Panc1 (cell line): Measurements from ENCODE around the gene FES. TPM values are rescaled to one million over a fixed set of nuclear protein-coding genes. Genes with fewer than 3 reads are reported as not detected.

ENCODE experiments used
- ATAC-seq: fragments of 200-7000 bp; cut with Tn5 transposase; 2 replicates; pipeline ENCODE4 v1.9.1; 2020; ENCODE audit warnings: mild to moderate bottlenecking, moderate library complexity
- BruUV-seq: library from RNA; stranded (reverse); fragments of 400-500 nt; replicated peaks from 2 replicates; lab custom pipeline; 2021; lab: Mats Ljungman, UMichigan
- CTCF ChIA-PET: fragments of 300-600 bp; sonication (Branson Sonifier 250); formaldehyde crosslinking; loops from one replicate; lab custom pipeline; 2022; ENCODE audit warnings: antibody characterized with exemption; lab: Charles Lee
- POLR2A ChIA-PET: fragments of 300-600 bp; sonication (Branson Sonifier 250); formaldehyde crosslinking; loops from one replicate; lab custom pipeline; 2022; ENCODE audit warnings: antibody characterized with exemption; lab: Charles Lee
- DNase-seq: peaks from one replicate; pipeline ENCODE4 v3.0.0-alpha.2; 2010; ENCODE audit warnings: low read depth, low spot score
- H3K27ac ChIP-seq: 2 replicates; pipeline ENCODE4 v1.5.1; 2011; ENCODE audit warnings: mild to moderate bottlenecking, low read length, inconsistent platforms
- H3K27me3 ChIP-seq: fragments of 200-500 bp; sonication (Bioruptor generic); 2 replicates; pipeline ENCODE4 v1.6.0; 2014; ENCODE audit warnings: low read length, inconsistent platforms; ENCODE audit not compliant: control insufficient read depth, insufficient read depth
- H3K36me3 ChIP-seq: fragments of 200-500 bp; sonication (Bioruptor generic); 2 replicates; pipeline ENCODE4 v1.5.1; 2014; ENCODE audit warnings: inconsistent platforms, mild to moderate bottlenecking, low read length, moderate library complexity; ENCODE audit not compliant: control insufficient read depth, insufficient read depth
- H3K4me1 ChIP-seq: 2 replicates; pipeline ENCODE4 v1.5.1; 2011; ENCODE audit warnings: inconsistent platforms, mild to moderate bottlenecking, low read length, moderate library complexity; ENCODE audit not compliant: control insufficient read depth, insufficient read depth
- H3K4me3 ChIP-seq, 2 experiments: 2 replicates each; pipeline ENCODE4 v1.5.1; 2011 to 2012; ENCODE audit warnings: low read depth in 2 of 2, low read length in 2 of 2, mild to moderate bottlenecking in 2 of 2, inconsistent platforms in 1 of 2, moderate library complexity in 1 of 2
- H3K9me3 ChIP-seq: fragments of 200-500 bp; sonication (Bioruptor generic); 2 replicates; pipeline ENCODE4 v1.5.1; 2014; ENCODE audit warnings: low read depth, mild to moderate bottlenecking, inconsistent platforms, low read length, moderate library complexity; ENCODE audit not compliant: control insufficient read depth, insufficient read depth
- POLR2AphosphoS5 ChIP-seq: IDR thresholded peaks from 2 replicates; pipeline ENCODE4 v1.6.1; 2012; ENCODE audit warnings: mild to moderate bottlenecking, low read depth, low read length, moderate library complexity
- SIN3A ChIP-seq: IDR thresholded peaks from 2 replicates; pipeline ENCODE4 v1.6.1; 2012; ENCODE audit warnings: low read depth, mild to moderate bottlenecking, low read length, moderate library complexity, borderline replicate concordance; ENCODE audit not compliant: insufficient read depth
- TCF7L2 ChIP-seq: IDR thresholded peaks from 2 replicates; pipeline ENCODE4 v1.6.1; 2011; ENCODE audit warnings: mild to moderate bottlenecking, low read depth, low read length, inconsistent platforms
- in situ Hi-C: cut with HindIII; loops from 2 replicates; pipeline ENCODE4 v1.10.0; 2016; ENCODE audit warnings: low sequenced_read_pairs, low pct_unique_long_range_greater_than_20kb
- intact Hi-C: fragments of 100-400 bp; cut with micrococcal nuclease; formaldehyde crosslinking; loops from one replicate; pipeline ENCODE4 v1.10.0; 2022; ENCODE audit not compliant: unreplicated experiment
- total RNA-seq: library from RNA; stranded (reverse); gene quantifications from one replicate; pipeline ENCODE4 v1.2.1, GENCODE V29; 2021; ENCODE audit not compliant: unreplicated experiment
- TF ChIP-seq, protein P1 (sequence below): fragments of 450-650 bp; IDR thresholded peaks from 2 replicates; pipeline ENCODE4 v1.5.1; 2017; ENCODE audit warnings: mild to moderate bottlenecking
- TF ChIP-seq, protein P2 (sequence below), 2 experiments: IDR thresholded peaks; 2 replicates each; pipeline ENCODE4 v1.6.1; 2011 to 2012; ENCODE audit warnings: low read depth in 2 of 2, control low read depth in 1 of 2, low read length in 1 of 2, mild to moderate bottlenecking in 1 of 2, moderate library complexity in 1 of 2; ENCODE audit not compliant: insufficient read depth in 1 of 2

The FES gene
- total RNA-seq, 1 experiment from 2014 or later, result 0.64 TPM

DNA sequence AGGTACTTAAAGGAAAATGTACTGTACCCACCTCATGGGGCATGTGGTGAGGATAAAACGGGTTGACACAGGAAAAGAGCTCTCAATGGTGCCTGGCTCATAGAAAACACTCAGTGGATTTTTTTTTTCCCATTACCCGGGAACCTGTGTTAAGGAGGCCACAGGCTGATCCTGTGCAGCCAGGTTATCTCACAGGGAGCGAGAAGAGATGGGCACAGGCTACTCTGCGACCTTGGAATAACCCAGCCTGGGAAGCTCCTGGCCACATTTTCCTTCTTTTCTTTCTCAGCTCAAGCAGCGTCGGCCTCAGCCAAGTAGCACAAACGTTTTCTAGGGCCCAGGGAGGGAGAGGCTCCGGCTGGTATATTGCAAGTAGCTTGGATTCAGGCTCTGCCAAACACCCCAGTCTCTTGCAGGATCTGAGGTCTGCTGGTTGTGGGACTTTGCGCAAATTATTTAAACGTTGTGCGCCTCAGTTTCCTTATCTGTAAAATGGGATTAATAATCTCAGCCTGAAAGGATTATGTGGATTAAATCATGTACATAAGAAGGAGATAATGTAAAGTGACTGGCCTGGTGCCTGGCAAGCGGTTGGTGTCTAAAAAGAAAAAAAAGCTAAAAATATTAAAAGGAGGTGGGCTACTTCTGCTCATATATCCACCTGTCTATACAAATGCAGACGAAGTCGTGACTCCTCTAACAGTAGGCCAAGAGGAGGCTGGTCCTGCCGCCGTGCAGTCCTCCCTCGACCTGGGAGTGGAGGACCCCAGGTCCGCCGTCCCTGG is 13.8 kb upstream of the FES start:
- ATAC-seq (peak; percentile 20), DNase-seq (no peak)
- CTCF ChIA-PET, result interaction anchor here (0.5 kb wide), 1 partner anchor 25 kb away, joined by 4 read pairs; no protein-coding TSS in a partner anchor
- TSS peak; percentile 86 for BruUV-seq
- Histone ChIP-seq H3K36me3 (no peaks in the 10 kb centered on the region), H3K4me1 (peaks cover 73% of the 10 kb centered on the region), H3K4me3 (peak overlapping the region; percentile 55 to 74), H3K9me3 (no peaks in the 10 kb centered on the region), H3K27ac (peak overlapping the region; percentile 95), H3K27me3 (no peaks in the 10 kb centered on the region)
- intact Hi-C loops, result no loop called here
- in situ Hi-C loops, result no loop called here
- TF ChIP-seq SIN3A, result no peak
- TF ChIP-seq, protein P1, sequence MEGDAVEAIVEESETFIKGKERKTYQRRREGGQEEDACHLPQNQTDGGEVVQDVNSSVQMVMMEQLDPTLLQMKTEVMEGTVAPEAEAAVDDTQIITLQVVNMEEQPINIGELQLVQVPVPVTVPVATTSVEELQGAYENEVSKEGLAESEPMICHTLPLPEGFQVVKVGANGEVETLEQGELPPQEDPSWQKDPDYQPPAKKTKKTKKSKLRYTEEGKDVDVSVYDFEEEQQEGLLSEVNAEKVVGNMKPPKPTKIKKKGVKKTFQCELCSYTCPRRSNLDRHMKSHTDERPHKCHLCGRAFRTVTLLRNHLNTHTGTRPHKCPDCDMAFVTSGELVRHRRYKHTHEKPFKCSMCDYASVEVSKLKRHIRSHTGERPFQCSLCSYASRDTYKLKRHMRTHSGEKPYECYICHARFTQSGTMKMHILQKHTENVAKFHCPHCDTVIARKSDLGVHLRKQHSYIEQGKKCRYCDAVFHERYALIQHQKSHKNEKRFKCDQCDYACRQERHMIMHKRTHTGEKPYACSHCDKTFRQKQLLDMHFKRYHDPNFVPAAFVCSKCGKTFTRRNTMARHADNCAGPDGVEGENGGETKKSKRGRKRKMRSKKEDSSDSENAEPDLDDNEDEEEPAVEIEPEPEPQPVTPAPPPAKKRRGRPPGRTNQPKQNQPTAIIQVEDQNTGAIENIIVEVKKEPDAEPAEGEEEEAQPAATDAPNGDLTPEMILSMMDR, result no peak
- TF ChIP-seq POLR2AphosphoS5, result no peak
- TF ChIP-seq, protein P2, sequence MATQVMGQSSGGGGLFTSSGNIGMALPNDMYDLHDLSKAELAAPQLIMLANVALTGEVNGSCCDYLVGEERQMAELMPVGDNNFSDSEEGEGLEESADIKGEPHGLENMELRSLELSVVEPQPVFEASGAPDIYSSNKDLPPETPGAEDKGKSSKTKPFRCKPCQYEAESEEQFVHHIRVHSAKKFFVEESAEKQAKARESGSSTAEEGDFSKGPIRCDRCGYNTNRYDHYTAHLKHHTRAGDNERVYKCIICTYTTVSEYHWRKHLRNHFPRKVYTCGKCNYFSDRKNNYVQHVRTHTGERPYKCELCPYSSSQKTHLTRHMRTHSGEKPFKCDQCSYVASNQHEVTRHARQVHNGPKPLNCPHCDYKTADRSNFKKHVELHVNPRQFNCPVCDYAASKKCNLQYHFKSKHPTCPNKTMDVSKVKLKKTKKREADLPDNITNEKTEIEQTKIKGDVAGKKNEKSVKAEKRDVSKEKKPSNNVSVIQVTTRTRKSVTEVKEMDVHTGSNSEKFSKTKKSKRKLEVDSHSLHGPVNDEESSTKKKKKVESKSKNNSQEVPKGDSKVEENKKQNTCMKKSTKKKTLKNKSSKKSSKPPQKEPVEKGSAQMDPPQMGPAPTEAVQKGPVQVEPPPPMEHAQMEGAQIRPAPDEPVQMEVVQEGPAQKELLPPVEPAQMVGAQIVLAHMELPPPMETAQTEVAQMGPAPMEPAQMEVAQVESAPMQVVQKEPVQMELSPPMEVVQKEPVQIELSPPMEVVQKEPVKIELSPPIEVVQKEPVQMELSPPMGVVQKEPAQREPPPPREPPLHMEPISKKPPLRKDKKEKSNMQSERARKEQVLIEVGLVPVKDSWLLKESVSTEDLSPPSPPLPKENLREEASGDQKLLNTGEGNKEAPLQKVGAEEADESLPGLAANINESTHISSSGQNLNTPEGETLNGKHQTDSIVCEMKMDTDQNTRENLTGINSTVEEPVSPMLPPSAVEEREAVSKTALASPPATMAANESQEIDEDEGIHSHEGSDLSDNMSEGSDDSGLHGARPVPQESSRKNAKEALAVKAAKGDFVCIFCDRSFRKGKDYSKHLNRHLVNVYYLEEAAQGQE (IDR thresholded peaks at IDR 0.05; ENCODE audit: insufficient read depth in 1 of 2, low read depth in 2 of 2, low read length in 1 of 2), result no peak
- no peak for TF ChIP-seq TCF7L2
- POLR2A ChIA-PET, result no interaction called here

DNA sequence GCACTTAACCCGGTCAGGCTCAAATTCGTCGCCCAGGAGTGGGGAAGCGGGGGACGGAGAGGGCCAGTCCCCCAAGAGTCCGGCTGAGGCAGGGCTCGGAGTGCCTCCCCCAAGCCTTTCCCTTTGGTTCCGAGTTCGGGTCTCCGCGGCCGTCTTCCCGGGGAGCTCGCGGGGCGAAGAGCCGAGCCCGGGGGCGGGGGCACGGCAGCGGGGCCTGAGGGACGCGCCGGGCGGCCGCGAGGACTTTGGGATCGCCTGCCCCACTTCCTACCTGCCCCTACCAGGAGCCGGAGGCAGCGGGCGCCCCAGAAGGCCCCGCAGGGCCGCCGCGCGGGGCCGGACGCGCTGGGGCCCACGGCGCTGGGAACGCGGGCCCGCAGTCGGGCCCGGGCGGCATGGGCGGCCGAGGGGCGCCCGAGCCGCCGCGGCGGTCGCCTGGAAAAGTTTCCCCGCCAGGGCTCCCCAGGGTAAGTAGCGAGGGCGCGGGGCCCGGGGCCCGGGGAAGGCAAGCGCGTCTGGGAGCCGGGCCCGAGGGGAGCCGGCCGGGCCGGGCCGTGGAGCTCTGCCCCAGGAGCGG is 13.1 kb upstream of the FES start:
- H3K36me3 ChIP-seq, result no peaks in the 10 kb centered on the region; the same call in 1 of the 2 replicates
- DNase-seq (no peak), ATAC-seq (peak; percentile 18)
- in situ Hi-C loops (no loop called here), intact Hi-C loops (no loop called here)
- H3K4me1 ChIP-seq, result peaks cover 71% of the 10 kb centered on the region
- no peaks in the 10 kb centered on the region for H3K27me3 ChIP-seq
- H3K9me3 ChIP-seq, result no peaks in the 10 kb centered on the region
- CTCF ChIA-PET, result no interaction called here
- no TSS peak for BruUV-seq
- H3K4me3 ChIP-seq, result peak overlapping the region; percentile 55 to 74
- no peak for TF ChIP-seq POLR2AphosphoS5
- no peak for TF ChIP-seq TCF7L2
- TF ChIP-seq, protein P1, result no peak
- TF ChIP-seq, protein P2 (IDR thresholded peaks at IDR 0.05; ENCODE audit: insufficient read depth in 1 of 2, low read depth in 2 of 2, low read length in 1 of 2), result no peak
- TF ChIP-seq SIN3A, result no peak
- H3K27ac ChIP-seq, result peak overlapping the region; percentile 95
- POLR2A ChIA-PET, result interaction anchor here (0.6 kb wide), 2 partner anchors 45 to 1133 kb away, joined by 7 to 9 read pairs; no protein-coding TSS in a partner anchor
